ENCODE data around the gene PTPN3. TPM values are rescaled to one million over a fixed set of nuclear protein-coding genes. Genes with fewer than 3 reads are reported as not detected.

The PTPN3 gene
- total RNA-seq, 1 donor from 2014 or later = 2.1 TPM

DNA sequence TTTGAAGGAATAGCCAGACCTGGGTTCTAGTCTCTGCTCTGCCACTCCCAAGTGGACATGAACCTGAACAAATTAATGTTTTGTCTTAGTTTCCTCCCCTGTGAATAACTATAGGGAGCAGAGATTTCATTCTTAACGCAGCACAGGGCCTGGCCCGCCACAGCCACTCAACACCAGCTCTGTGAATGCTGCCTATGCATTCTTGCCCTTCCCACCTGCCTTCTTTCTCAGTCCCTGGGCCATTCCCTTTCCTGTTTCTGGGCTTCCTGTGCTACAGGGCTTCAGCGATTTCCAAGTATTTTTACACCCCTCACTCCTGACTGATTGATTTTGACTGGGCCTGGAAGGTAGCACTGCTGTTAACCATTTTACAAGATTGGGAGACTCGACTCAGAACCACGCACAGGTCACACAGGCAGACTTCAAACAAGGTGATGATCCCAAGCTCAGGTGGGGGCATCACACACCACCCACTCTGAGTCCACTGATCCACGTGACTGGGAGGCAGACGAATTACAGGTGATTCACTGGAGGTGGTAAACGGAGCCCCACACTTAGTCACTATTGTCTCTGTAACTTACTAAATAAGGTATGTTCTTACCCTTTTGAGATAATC lies 21.4 kb downstream of the PTPN3 start:
- no peak for DNase-seq (ENCODE audit: low read depth in 2 of 2)

- no peak for DNase-seq (ENCODE audit: low read depth in 2 of 2)
These were observed 22.6 kb downstream of the PTPN3 start for GRCh38 chr9:109475526-109475925.

- no peak for DNase-seq (ENCODE audit: low read depth in 2 of 2)
These were observed 23.2 kb downstream of the PTPN3 start for GRCh38 chr9:109474944-109475343.

GRCh38 chr9:109474170-109474569 lies 23.9 kb downstream of the PTPN3 start:
- DNase-seq (ENCODE audit: low read depth in 2 of 2) = no peak

DNA sequence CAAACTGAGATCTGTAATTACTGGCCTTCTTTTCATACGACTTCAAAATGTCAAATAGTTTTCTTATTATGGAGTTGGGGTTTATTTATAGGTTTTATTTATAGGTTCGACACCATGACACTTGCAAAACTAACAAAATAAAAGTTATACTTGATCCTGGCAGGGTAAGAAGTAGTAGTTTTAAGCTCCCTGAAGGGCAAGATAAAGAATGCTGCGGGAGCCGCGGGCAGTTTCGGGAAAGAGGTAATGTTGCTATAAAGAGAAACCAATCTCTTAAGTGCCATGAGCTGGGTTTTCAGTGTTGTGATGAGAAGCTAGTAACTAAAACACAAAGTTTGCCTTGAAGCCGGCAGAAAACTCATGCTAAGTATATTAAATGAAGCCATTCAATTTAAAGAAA lies 24.8 kb downstream of the PTPN3 start:
- no peak for DNase-seq (ENCODE audit: low read depth in 2 of 2)

DNA sequence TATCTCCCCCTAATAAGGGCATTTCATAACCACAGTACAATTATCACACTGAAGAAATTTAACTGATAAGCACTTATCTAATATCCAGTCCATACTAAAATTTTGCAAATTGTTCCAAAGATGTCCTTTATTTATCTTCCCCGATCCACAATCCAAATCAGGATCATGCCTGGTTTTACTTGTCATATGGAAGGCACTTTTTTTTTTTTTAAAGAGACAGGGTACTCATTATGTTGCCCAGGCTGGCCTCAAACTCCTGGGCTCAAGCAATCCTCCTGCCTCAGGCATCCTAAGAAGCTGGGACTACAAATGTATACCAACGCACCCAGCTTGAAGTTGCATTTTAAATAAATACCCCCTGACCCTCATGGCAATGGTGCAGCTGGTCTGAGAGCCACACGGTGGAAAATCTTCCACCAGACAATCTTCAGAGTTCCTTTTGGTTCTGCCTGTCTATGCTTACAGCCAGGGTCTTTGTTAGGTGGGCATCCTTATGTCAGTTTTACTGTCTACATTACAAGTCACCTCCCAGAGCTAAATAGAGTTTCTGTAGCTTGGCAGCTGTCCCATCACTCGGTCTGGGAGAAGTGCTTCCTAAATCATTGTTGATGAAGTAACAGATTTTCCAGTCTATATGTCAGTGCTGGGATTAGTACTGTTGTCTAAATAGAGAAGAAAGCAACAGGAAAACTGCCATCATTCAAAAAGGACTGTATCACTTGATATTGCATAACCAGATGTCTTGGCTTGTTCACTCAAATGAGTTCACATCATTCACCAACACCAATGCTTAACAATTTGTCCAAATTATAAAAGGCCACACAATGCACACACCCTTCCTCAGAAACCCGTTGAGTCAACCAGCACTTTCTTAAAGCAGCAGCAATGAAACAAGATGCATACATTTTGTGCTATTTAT lies 26.4 kb downstream of the PTPN3 start:
- no peak for DNase-seq (ENCODE audit: low read depth in 2 of 2)

- peak; percentile 69 to 83 for DNase-seq (ENCODE audit: low read depth in 2 of 2)
These were observed 28.3 kb downstream of the PTPN3 start for GRCh38 chr9:109469646-109470358.

DNA sequence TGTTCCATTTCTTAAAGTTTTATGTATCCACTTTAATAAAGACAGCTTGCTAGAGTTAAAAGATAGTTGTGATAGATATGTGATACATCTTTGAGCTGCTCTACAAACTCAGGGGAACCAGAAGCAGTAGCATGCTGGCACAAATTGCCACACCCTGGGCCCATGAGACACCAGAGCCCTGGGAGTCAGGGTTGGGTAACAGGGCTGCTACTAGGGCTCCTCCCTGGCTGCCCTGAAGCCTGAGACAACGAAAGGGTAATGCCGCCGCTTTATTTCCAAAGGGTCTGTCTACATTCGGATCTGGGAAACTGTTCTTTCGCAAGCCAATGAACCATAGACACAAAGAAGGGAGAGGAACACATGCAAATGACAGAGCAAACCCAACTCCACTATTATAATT lies 29.2 kb downstream of the PTPN3 start:
- no peak for DNase-seq (ENCODE audit: low read depth in 2 of 2)

DNA sequence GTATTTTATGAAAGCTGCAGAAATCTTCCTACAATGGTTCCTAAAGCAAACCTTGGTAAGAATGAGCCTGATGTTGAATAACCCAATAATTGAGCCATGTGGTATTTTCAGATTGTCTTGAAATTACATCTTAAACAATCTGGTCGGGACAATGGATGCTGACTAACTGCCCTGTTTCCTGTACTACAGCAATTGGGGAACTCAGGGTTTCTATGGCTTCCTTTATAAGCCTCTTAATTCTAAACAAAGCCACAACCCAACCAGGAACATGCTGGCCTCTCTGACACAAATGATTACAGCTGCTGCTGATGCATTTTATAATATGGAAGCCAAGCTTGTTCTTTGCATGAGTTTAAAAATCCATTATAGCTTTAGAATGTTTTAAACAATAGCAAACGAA lies 30.2 kb downstream of the PTPN3 start:
- peak in 1 of 2 donors; percentile 65 for DNase-seq (ENCODE audit: low read depth in 2 of 2)

GRCh38 chr9:109466623-109467590 lies 31.2 kb downstream of the PTPN3 start:
- DNase-seq (ENCODE audit: low read depth in 2 of 2) = no peak

GRCh38 chr9:109463924-109464625 lies 34.0 kb downstream of the PTPN3 start:
- no peak for DNase-seq (ENCODE audit: low read depth in 2 of 2)

DNA sequence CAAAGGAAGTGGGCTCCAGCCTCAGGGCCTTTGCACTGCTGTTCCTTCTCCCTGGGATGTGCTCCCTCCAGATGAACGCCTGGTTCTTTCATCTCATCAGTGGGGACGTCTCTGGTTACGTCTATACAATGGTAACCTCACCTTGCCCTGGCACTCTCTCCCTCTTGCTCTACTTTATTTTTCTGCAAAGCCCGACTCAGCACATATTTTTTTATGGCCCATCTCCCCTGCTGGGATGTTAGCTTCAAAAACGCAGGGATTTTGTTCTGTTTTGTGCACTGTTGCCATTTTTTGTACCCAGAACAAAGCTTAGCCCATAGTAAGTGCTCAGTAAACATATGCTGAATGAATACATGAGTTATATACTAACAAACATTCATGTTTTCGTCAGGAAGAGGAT lies 37.5 kb downstream of the PTPN3 start:
- DNase-seq (ENCODE audit: low read depth in 2 of 2) = no peak

- DNase-seq (ENCODE audit: low read depth in 2 of 2) = no peak
These were observed 38.7 kb downstream of the PTPN3 start for GRCh38 chr9:109459423-109459822.

GRCh38 chr9:109458453-109459211 lies 39.5 kb downstream of the PTPN3 start:
- DNase-seq (ENCODE audit: low read depth in 2 of 2) = no peak

GRCh38 chr9:109456811-109457210 lies 41.3 kb downstream of the PTPN3 start:
- no peak for DNase-seq (ENCODE audit: low read depth in 2 of 2)

DNA sequence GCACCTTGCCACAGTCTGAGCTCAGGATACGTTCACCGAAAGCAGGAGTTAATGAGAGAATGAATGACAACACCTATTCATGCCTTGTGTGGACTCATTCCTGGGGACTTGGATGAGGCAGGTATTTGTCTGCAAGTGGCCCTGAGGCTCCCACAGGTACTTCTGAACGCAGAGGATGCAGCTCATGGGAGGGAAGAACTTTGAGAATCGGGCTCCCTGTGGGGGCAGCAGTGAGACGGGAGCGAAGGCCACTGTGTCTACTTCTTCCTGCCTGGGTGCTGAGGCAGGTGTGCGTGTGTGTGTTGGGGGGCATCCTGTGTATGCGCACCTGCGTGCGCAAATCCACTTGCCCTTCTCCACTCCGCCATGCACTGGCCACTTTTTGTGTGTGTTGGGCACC lies 42.2 kb downstream of the PTPN3 start:
- DNase-seq (ENCODE audit: low read depth in 2 of 2) = no peak

- DNase-seq (ENCODE audit: low read depth in 2 of 2) = no peak
These were observed 42.7 kb downstream of the PTPN3 start for GRCh38 chr9:109455391-109455790.

- no peak for DNase-seq (ENCODE audit: low read depth in 2 of 2)
These were observed 43.4 kb downstream of the PTPN3 start for GRCh38 chr9:109454601-109455155.

DNA sequence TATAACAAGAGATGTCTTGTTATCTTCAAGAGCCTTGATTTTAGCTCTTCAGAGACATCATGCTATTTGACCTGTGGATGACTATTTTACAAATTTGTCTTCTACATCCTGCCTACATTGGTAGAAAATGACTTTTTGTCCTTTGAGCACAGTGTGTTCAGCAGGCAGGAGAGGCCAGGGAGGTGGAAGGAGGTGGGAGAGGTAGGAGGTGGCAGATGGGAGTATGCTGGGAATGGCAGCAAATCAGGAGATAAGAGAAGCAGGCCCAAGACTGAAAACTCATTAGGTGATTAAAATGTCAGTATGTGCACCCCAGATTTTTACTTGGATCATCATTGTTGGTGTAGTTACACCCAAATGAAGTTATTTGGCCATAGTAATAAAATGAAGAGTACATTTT lies 44.1 kb downstream of the PTPN3 start:
- DNase-seq (ENCODE audit: low read depth in 2 of 2) = no peak
